ENCODE results near the gene FCRLB.
"Not testable (repeated sequence)": the region's sequence is repeated elsewhere in the genome, so short reads cannot be mapped to it uniquely, and the experiment has no call there.

FCRLB gene

GRCh38 chr1:161720422-161720821, 922 bp upstream of the FCRLB start:
- DNase-seq = no peak

- peak; percentile 94 for DNase-seq
Observed at GRCh38 chr1:161721738-161722343, 497 bp downstream of the FCRLB start.

GRCh38 chr1:161722406-161722805, 1.1 kb downstream of the FCRLB start:
- no peak for DNase-seq

- DNase-seq = no peak
Observed at GRCh38 chr1:161723459-161724141, 2.3 kb downstream of the FCRLB start.

GRCh38 chr1:161725258-161725907, 4.0 kb downstream of the FCRLB start:
- DNase-seq = not testable (repeated sequence)

- DNase-seq = peak; percentile 59
Observed at GRCh38 chr1:161725908-161726472, 4.6 kb downstream of the FCRLB start.

GRCh38 chr1:161726473-161727255, 5.3 kb downstream of the FCRLB start:
- DNase-seq = peak; percentile 87

- peak; percentile 86 for DNase-seq
Observed at GRCh38 chr1:161727256-161727924, 6.0 kb downstream of the FCRLB start.

- no peak for DNase-seq
Observed at GRCh38 chr1:161728376-161729226, 7.3 kb downstream of the FCRLB start.

- peak; percentile 77 for DNase-seq
Observed at GRCh38 chr1:161730050-161730564, 8.8 kb downstream of the FCRLB start.

- no peak for DNase-seq
Observed at GRCh38 chr1:161731241-161731640, 9.9 kb downstream of the FCRLB start.

GRCh38 chr1:161731981-161732718, 10.8 kb downstream of the FCRLB start:
- DNase-seq = no peak

- peak; percentile 92 for DNase-seq
Observed at GRCh38 chr1:161733526-161733925, 12.2 kb downstream of the FCRLB start.

- no peak for DNase-seq
Observed at GRCh38 chr1:161735837-161736236, 14.5 kb downstream of the FCRLB start.

- peak; percentile 74 for DNase-seq
Observed at GRCh38 chr1:161736335-161736969, 15.1 kb downstream of the FCRLB start.

GRCh38 chr1:161737625-161738024, 16.3 kb downstream of the FCRLB start:
- no peak for DNase-seq

GRCh38 chr1:161738627-161739287, 17.4 kb downstream of the FCRLB start:
- peak; percentile 82 for DNase-seq

- DNase-seq = no peak
Observed at GRCh38 chr1:161739865-161740566, 18.7 kb downstream of the FCRLB start.

GRCh38 chr1:161740921-161741320, 19.6 kb downstream of the FCRLB start:
- no peak for DNase-seq
